Testis (tissue), 3 donors: Measurements from ENCODE around the gene CD300LF. TPM values are rescaled to one million over a fixed set of nuclear protein-coding genes. Genes with fewer than 3 reads are reported as not detected.

Source experiments
- DNase-seq: peaks from one replicate; pipeline ENCODE4 v3.0.0-alpha.2; 2019
- H3K27ac ChIP-seq, 2 donors: fragments of 200-600 bp; sonication (generic); one replicate each; pipeline ENCODE4 v1.5.1; 2019
- H3K27me3 ChIP-seq: fragments of 200-600 bp; sonication (generic); one replicate; pipeline ENCODE4 v1.5.1; 2019
- H3K36me3 ChIP-seq: fragments of 200-600 bp; sonication (generic); one replicate; pipeline ENCODE4 v1.5.1; 2017; ENCODE audit warnings: low read depth; ENCODE audit errors: missing control alignments
- H3K4me1 ChIP-seq: fragments of 200-600 bp; sonication (generic); one replicate; pipeline ENCODE4 v1.5.1; 2019
- H3K4me3 ChIP-seq, 2 donors: fragments of 200-600 bp; sonication (generic); one replicate each; pipeline ENCODE4 v1.5.1; 2017 to 2019
- H3K9me3 ChIP-seq: fragments of 200-600 bp; sonication (generic); one replicate; pipeline ENCODE4 v1.5.1; 2017
- POLR2A ChIP-seq: fragments of 450-650 bp; IDR thresholded peaks from one replicate; pipeline ENCODE4 v1.6.1; 2017; ENCODE audit warnings: antibody characterized with exemption, mild to moderate bottlenecking, moderate library complexity
- WGBS, 2 donors: methylation state at CpG; one replicate each; pipeline ENCODE4 v1.1.5; 2018; 5-methylcytosine and 5-hydroxymethylcytosine counted together
- intact Hi-C: fragments of 100-400 bp; cut with DNase I; formaldehyde crosslinking; loops from one replicate; pipeline ENCODE4 v1.15.1; 2023; ENCODE audit warnings: low total_unique reads
- polyA plus RNA-seq: library from polyadenylated mRNA; stranded (reverse); fragments of 350-450 nt; fragmentation: Illumina TruSeq; extraction: RNeasy Lipid Tissue Mini Kit (QIAGEN cat#74804); gene quantifications from one replicate; pipeline ENCODE4 v1.2.3, GENCODE V29; 2014; ENCODE audit warnings: low read depth, low replicate concordance; ENCODE audit not compliant: insufficient read depth
- total RNA-seq, 2 donors: library from RNA; depleted of rRNA; stranded (reverse); fragments of >200 nt; gene quantifications; one replicate each; pipeline ENCODE4 v1.2.3, GENCODE V29; 2016
- TF ChIP-seq, protein P1 (sequence below), 3 experiments: fragments of 450-650 bp in 2 of 3; fragments of 200-600 bp in 1 of 3; sonication (generic) in 1 of 3; IDR thresholded peaks; one replicate each; pipeline ENCODE4 v1.5.1; 2016 to 2019; ENCODE audit warnings: antibody characterized with exemption in 3 of 3, mild to moderate bottlenecking in 2 of 3, moderate library complexity in 1 of 3

Gene CD300LF
- total and polyA plus RNA-seq, 3 donors from 2014 or later: 0.43 to 1.1 (median 0.79) TPM

DNA sequence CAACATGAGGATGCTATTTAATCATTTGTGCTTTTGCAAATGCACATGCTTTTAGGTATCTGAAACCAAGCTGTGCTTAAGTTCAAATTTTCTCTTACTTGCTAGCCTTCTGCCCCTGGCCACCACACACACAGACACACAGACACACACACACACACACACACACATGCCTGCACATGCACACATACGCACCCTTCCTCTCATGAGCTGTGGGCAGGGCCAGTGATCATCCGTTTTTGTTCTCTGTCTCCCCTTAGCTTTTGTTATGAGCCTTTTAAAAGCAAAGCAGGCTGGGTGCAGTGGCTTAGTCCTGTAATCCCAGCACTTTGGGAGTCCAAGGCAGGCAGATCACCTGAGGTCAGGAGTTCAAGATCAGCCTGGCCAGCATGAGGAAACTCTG lies 34.2 kb downstream of the CD300LF start:
- Histone ChIP-seq H3K36me3 (no peaks in the 10 kb centered on the region), H3K9me3 (no peaks in the 10 kb centered on the region), H3K27ac (no peak overlapping the region), H3K4me1 (no peaks in the 10 kb centered on the region), H3K4me3 (no peak overlapping the region), H3K27me3 (no peaks in the 10 kb centered on the region)
- WGBS, 2 donors: 47 to 57% methylated on average over 2 of the region's 2 CpGs
- intact Hi-C loops: no loop called here
- DNase-seq: no peak
- TF ChIP-seq POLR2A: no peak
- TF ChIP-seq, protein P1, sequence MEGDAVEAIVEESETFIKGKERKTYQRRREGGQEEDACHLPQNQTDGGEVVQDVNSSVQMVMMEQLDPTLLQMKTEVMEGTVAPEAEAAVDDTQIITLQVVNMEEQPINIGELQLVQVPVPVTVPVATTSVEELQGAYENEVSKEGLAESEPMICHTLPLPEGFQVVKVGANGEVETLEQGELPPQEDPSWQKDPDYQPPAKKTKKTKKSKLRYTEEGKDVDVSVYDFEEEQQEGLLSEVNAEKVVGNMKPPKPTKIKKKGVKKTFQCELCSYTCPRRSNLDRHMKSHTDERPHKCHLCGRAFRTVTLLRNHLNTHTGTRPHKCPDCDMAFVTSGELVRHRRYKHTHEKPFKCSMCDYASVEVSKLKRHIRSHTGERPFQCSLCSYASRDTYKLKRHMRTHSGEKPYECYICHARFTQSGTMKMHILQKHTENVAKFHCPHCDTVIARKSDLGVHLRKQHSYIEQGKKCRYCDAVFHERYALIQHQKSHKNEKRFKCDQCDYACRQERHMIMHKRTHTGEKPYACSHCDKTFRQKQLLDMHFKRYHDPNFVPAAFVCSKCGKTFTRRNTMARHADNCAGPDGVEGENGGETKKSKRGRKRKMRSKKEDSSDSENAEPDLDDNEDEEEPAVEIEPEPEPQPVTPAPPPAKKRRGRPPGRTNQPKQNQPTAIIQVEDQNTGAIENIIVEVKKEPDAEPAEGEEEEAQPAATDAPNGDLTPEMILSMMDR (IDR thresholded peaks at IDR 0.05): no peak

- no peaks in the 10 kb centered on the region for H3K36me3 ChIP-seq
- no peaks in the 10 kb centered on the region for H3K4me1 ChIP-seq
- no peaks in the 10 kb centered on the region for H3K9me3 ChIP-seq
- no peaks in the 10 kb centered on the region for H3K27me3 ChIP-seq
- 34 to 36% methylated on average over 9 of the region's 9 CpGs for WGBS, 2 donors
- DNase-seq: no peak
- intact Hi-C loops: no loop called here
- no peak overlapping the region for H3K4me3 ChIP-seq
- H3K27ac ChIP-seq: no peak overlapping the region
- TF ChIP-seq POLR2A: no peak
- TF ChIP-seq, protein P1 (IDR thresholded peaks at IDR 0.05): no peak
These were observed 34.9 kb downstream of the CD300LF start for GRCh38 chr17:74677558-74678466.

GRCh38 chr17:74671031-74671771 lies 41.5 kb downstream of the CD300LF start:
- intact Hi-C loops: no loop called here
- 6 to 20% methylated on average over 12 to 57 of the region's 57 CpGs for WGBS, 2 donors
- TF ChIP-seq, protein P1 (IDR thresholded peaks at IDR 0.05): no peak
- no peak for TF ChIP-seq POLR2A
- Histone ChIP-seq H3K36me3 (no peaks in the 10 kb centered on the region), H3K4me3 (no peak overlapping the region), H3K27ac (no peak overlapping the region), H3K9me3 (no peaks in the 10 kb centered on the region), H3K4me1 (no peaks in the 10 kb centered on the region), H3K27me3 (no peaks in the 10 kb centered on the region)
- peak; percentile 90 for DNase-seq

- intact Hi-C loops: no loop called here
- no peak overlapping the region for H3K4me3 ChIP-seq
- WGBS, 2 donors: 57 to 59% methylated on average over 6 of the region's 6 CpGs
- H3K9me3 ChIP-seq: no peaks in the 10 kb centered on the region
- H3K27ac ChIP-seq: no peak overlapping the region
- TF ChIP-seq, protein P1 (IDR thresholded peaks at IDR 0.05): no peak
- TF ChIP-seq POLR2A: no peak
- H3K27me3 ChIP-seq: no peaks in the 10 kb centered on the region
- H3K36me3 ChIP-seq: no peaks in the 10 kb centered on the region
- DNase-seq: no peak
- no peaks in the 10 kb centered on the region for H3K4me1 ChIP-seq
These were observed 42.4 kb downstream of the CD300LF start for GRCh38 chr17:74670329-74670728.
